A204.1 (cell line): ENCODE measurements around the gene APOA5.
"Not testable (repeated sequence)": the region's sequence is repeated elsewhere in the genome, so short reads cannot be mapped to it uniquely, and the experiment has no call there.

Source experiments
- FAIRE-seq: peaks from 2 replicates; lab custom pipeline; 2012; peaks lifted over from hg19 to GRCh38; lab: Jason Lieb, UNC

APOA5 gene

GRCh38 chr11:116791813-116792143 is at the start of gene APOA5:
Gene APOA5, minus strand, starts transcription at chr11:116791879. Its CDS starts 19 bp downstream, at chr11:116791860.
- FAIRE-seq = no peak

- FAIRE-seq = no peak
Observed at GRCh38 chr11:116840746-116841296, 49.1 kb upstream of the APOA5 start.

- FAIRE-seq = no peak
Observed at GRCh38 chr11:116840224-116840745, 48.6 kb upstream of the APOA5 start.

- no peak for FAIRE-seq
Observed at GRCh38 chr11:116838321-116839084, 46.8 kb upstream of the APOA5 start.

GRCh38 chr11:116837231-116838091 is 45.8 kb upstream of the APOA5 start, which contains the start of gene APOA1:
Gene APOA1, minus strand, starts transcription at chr11:116837622. Its CDS starts 235 bp downstream, at chr11:116837387.
- no peak for FAIRE-seq

GRCh38 chr11:116836632-116836991 is 44.9 kb upstream of the APOA5 start:
- FAIRE-seq = no peak

- no peak for FAIRE-seq
Observed at GRCh38 chr11:116835791-116836631, 44.3 kb upstream of the APOA5 start.

- no peak for FAIRE-seq
Observed at GRCh38 chr11:116835042-116835772, 43.5 kb upstream of the APOA5 start.

- FAIRE-seq = not testable (repeated sequence)
Observed at GRCh38 chr11:116834535-116835041, 42.9 kb upstream of the APOA5 start.

GRCh38 chr11:116833816-116834534 is 42.3 kb upstream of the APOA5 start:
- no peak for FAIRE-seq

GRCh38 chr11:116833491-116833815 is 41.8 kb upstream of the APOA5 start:
- FAIRE-seq = no peak

- FAIRE-seq = no peak
Observed at GRCh38 chr11:116832350-116833290, 40.9 kb upstream of the APOA5 start.

- FAIRE-seq = no peak
Observed at GRCh38 chr11:116831790-116832349, 40.2 kb upstream of the APOA5 start.

GRCh38 chr11:116830184-116830912 is 38.7 kb upstream of the APOA5 start:
- FAIRE-seq = no peak

GRCh38 chr11:116829525-116830183 is 38.0 kb upstream of the APOA5 start, which contains the start of gene APOC3:
Gene APOC3, plus strand, starts transcription at chr11:116829907. Its CDS starts 676 bp downstream, at chr11:116830583.
- FAIRE-seq = no peak

- no peak for FAIRE-seq
Observed at GRCh38 chr11:116828632-116829524, 37.2 kb upstream of the APOA5 start.

GRCh38 chr11:116827461-116827860 is 35.8 kb upstream of the APOA5 start:
- FAIRE-seq = no peak
